ENCODE data around the gene TTC21A.

TTC21A gene

GRCh38 chr3:39098473-39099000 lies 8.9 kb upstream of the TTC21A start:
- H3K9ac ChIP-seq (ENCODE audit: low read depth in 1 of 2, low read length in 2 of 2), result no peak overlapping the region

GRCh38 chr3:39099242-39099641 lies 8.2 kb upstream of the TTC21A start:
- Histone ChIP-seq H3K4me1 (ENCODE audit: control insufficient read depth in 2 of 2, insufficient read depth in 2 of 2, low read length in 2 of 2) (peaks cover 0 to 5% of the 10 kb centered on the region in 2 donors), H3K36me3 (ENCODE audit: control insufficient read depth in 2 of 2, insufficient read depth in 2 of 2, low read length in 2 of 2) (peaks cover 63 to 68% of the 10 kb centered on the region in 2 donors), H3K9ac (ENCODE audit: low read depth in 1 of 2, low read length in 2 of 2) (no peak overlapping the region), H3K4me3 (ENCODE audit: low read length in 2 of 2) (no peak overlapping the region), H3K9me3 (ENCODE audit: control insufficient read depth in 2 of 2, low read length in 2 of 2) (no peaks in the 10 kb centered on the region), H3K27me3 (ENCODE audit: control insufficient read depth in 2 of 2, insufficient read depth in 2 of 2, low read length in 2 of 2) (no peaks in the 10 kb centered on the region), H3K27ac (ENCODE audit: low read depth in 2 of 2, low read length in 2 of 2) (no peak overlapping the region)

More at GRCh38 chr3:39098473-39099000, 8.9 kb upstream of the TTC21A start:
- H3K9me3 ChIP-seq (ENCODE audit: control insufficient read depth in 2 of 2, low read length in 2 of 2), result no peaks in the 10 kb centered on the region
- H3K27me3 ChIP-seq (ENCODE audit: control insufficient read depth in 2 of 2, insufficient read depth in 2 of 2, low read length in 2 of 2), result no peaks in the 10 kb centered on the region
- H3K4me3 ChIP-seq (ENCODE audit: low read length in 2 of 2), result no peak overlapping the region
- H3K36me3 ChIP-seq (ENCODE audit: control insufficient read depth in 2 of 2, insufficient read depth in 2 of 2, low read length in 2 of 2), result peaks cover 68 to 74% of the 10 kb centered on the region in 2 donors
- peaks cover 0 to 5% of the 10 kb centered on the region in 2 donors for H3K4me1 ChIP-seq (ENCODE audit: control insufficient read depth in 2 of 2, insufficient read depth in 2 of 2, low read length in 2 of 2)
- no peak overlapping the region for H3K27ac ChIP-seq (ENCODE audit: low read depth in 2 of 2, low read length in 2 of 2)

GRCh38 chr3:39099738-39100499 lies 7.6 kb upstream of the TTC21A start:
- H3K4me3 ChIP-seq (ENCODE audit: low read length in 2 of 2), result no peak overlapping the region
- no peak overlapping the region for H3K9ac ChIP-seq (ENCODE audit: low read depth in 1 of 2, low read length in 2 of 2)
- H3K4me1 ChIP-seq (ENCODE audit: control insufficient read depth in 2 of 2, insufficient read depth in 2 of 2, low read length in 2 of 2), result peaks cover 2 to 9% of the 10 kb centered on the region in 2 donors
- no peak overlapping the region for H3K27ac ChIP-seq (ENCODE audit: low read depth in 2 of 2, low read length in 2 of 2)
- H3K9me3 ChIP-seq (ENCODE audit: control insufficient read depth in 2 of 2, low read length in 2 of 2), result no peaks in the 10 kb centered on the region
- H3K36me3 ChIP-seq (ENCODE audit: control insufficient read depth in 2 of 2, insufficient read depth in 2 of 2, low read length in 2 of 2), result peaks cover 56 to 61% of the 10 kb centered on the region in 2 donors
- H3K27me3 ChIP-seq (ENCODE audit: control insufficient read depth in 2 of 2, insufficient read depth in 2 of 2, low read length in 2 of 2), result no peaks in the 10 kb centered on the region

GRCh38 chr3:39100500-39100886 lies 7.0 kb upstream of the TTC21A start:
- Histone ChIP-seq H3K36me3 (ENCODE audit: control insufficient read depth in 2 of 2, insufficient read depth in 2 of 2, low read length in 2 of 2) (peaks cover 55 to 56% of the 10 kb centered on the region in 2 donors), H3K9ac (ENCODE audit: low read depth in 1 of 2, low read length in 2 of 2) (no peak overlapping the region), H3K27ac (ENCODE audit: low read depth in 2 of 2, low read length in 2 of 2) (no peak overlapping the region), H3K4me3 (ENCODE audit: low read length in 2 of 2) (no peak overlapping the region), H3K9me3 (ENCODE audit: control insufficient read depth in 2 of 2, low read length in 2 of 2) (no peaks in the 10 kb centered on the region), H3K4me1 (ENCODE audit: control insufficient read depth in 2 of 2, insufficient read depth in 2 of 2, low read length in 2 of 2) (peaks cover 8 to 15% of the 10 kb centered on the region in 2 donors), H3K27me3 (ENCODE audit: control insufficient read depth in 2 of 2, insufficient read depth in 2 of 2, low read length in 2 of 2) (no peaks in the 10 kb centered on the region)

DNA sequence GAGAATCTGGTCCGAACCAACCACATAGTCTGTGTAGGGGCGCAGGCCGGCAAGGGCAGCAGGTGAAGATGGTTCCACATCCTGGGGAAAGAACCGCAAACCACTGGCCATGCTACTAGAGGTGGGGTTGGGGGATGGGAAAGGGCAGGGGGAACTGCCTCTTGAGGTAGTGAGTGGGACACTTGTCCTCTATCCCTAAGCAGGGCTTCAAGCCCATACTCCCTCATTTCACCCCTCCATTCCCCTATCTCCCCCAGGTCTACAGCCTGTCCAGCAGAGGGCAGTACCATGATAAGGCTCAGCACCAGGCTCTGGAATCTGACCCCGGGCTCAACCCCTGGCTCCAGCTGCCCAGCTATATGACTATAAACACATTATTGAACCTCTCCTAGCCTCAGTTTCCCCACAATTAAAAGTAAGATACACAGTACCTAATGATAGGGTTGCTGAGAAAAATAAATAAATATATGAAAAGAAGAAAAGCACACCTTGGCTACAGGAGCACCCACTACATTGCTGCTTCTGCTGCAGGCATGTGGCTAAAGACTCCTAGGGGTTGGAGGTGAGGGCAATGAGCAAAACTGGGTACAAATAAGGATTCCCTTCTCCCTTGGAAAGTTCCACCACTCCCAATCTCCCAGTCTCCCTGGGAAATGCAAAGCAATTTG lies 6.3 kb upstream of the TTC21A start:
- H3K9ac ChIP-seq (ENCODE audit: low read depth in 1 of 2, low read length in 2 of 2), result no peak overlapping the region
- no peak overlapping the region for H3K4me3 ChIP-seq (ENCODE audit: low read length in 2 of 2)
- no peaks in the 10 kb centered on the region for H3K27me3 ChIP-seq (ENCODE audit: control insufficient read depth in 2 of 2, insufficient read depth in 2 of 2, low read length in 2 of 2)
- peaks cover 50 to 51% of the 10 kb centered on the region in 2 donors for H3K36me3 ChIP-seq (ENCODE audit: control insufficient read depth in 2 of 2, insufficient read depth in 2 of 2, low read length in 2 of 2)
- H3K27ac ChIP-seq (ENCODE audit: low read depth in 2 of 2, low read length in 2 of 2), result no peak overlapping the region
- no peaks in the 10 kb centered on the region for H3K9me3 ChIP-seq (ENCODE audit: control insufficient read depth in 2 of 2, low read length in 2 of 2)
- peaks cover 14 to 20% of the 10 kb centered on the region in 2 donors for H3K4me1 ChIP-seq (ENCODE audit: control insufficient read depth in 2 of 2, insufficient read depth in 2 of 2, low read length in 2 of 2)

DNA sequence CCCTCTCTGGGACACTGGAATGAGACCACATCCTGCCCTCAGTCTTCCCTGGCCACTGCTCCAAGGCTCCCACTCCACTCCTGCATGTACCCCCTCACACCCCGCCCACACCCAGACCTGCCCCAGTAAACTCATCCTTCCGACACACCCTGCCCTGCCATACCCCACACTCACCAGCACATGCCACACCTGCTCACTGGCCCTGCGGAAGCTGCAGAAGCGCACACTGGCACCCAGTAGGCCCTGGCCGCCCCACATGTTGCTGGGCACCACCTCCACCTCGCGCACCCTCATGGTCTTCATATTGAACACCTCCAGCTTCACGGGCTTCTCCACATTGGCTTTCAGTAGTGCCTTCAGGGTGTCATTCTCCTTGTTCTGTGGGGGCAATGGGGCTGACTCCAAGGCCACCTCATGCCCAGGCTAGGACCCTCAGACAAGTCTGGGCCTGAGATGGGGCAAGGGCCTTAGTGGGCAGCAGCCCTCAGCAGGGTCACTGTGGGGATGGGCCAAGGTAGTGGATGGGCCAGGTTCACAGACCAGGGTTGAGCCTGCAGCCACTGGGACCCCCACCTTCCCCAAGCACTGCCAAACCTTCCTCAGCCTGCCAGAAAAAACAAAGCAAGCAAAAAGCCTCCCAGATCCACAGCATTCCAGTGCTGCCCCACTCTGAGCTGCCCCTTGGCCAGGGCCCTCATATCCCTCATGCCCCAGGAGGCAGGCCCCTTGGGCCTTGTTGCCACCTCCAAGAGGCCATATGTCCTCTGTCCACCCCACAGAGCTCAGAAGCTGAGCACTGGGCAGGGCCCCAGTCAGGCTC lies 4.8 kb upstream of the TTC21A start:
- Histone ChIP-seq H3K9ac (ENCODE audit: low read depth in 1 of 2, low read length in 2 of 2) (no peak overlapping the region), H3K9me3 (ENCODE audit: control insufficient read depth in 2 of 2, low read length in 2 of 2) (no peaks in the 10 kb centered on the region), H3K4me3 (ENCODE audit: low read length in 2 of 2) (no peak overlapping the region), H3K27ac (ENCODE audit: low read depth in 2 of 2, low read length in 2 of 2) (no peak overlapping the region), H3K36me3 (ENCODE audit: control insufficient read depth in 2 of 2, insufficient read depth in 2 of 2, low read length in 2 of 2) (peaks cover 37 to 38% of the 10 kb centered on the region in 2 donors), H3K4me1 (ENCODE audit: control insufficient read depth in 2 of 2, insufficient read depth in 2 of 2, low read length in 2 of 2) (peaks cover 19 to 26% of the 10 kb centered on the region in 2 donors), H3K27me3 (ENCODE audit: control insufficient read depth in 2 of 2, insufficient read depth in 2 of 2, low read length in 2 of 2) (no peaks in the 10 kb centered on the region)

- H3K36me3 ChIP-seq (ENCODE audit: control insufficient read depth in 2 of 2, insufficient read depth in 2 of 2, low read length in 2 of 2), result peaks cover 31 to 32% of the 10 kb centered on the region in 2 donors
- no peak overlapping the region for H3K9ac ChIP-seq (ENCODE audit: low read depth in 1 of 2, low read length in 2 of 2)
- H3K27ac ChIP-seq (ENCODE audit: low read depth in 2 of 2, low read length in 2 of 2), result no peak overlapping the region
- peaks cover 24 to 29% of the 10 kb centered on the region in 2 donors for H3K4me1 ChIP-seq (ENCODE audit: control insufficient read depth in 2 of 2, insufficient read depth in 2 of 2, low read length in 2 of 2)
- no peak overlapping the region for H3K4me3 ChIP-seq (ENCODE audit: low read length in 2 of 2)
- no peaks in the 10 kb centered on the region for H3K27me3 ChIP-seq (ENCODE audit: control insufficient read depth in 2 of 2, insufficient read depth in 2 of 2, low read length in 2 of 2)
- no peaks in the 10 kb centered on the region for H3K9me3 ChIP-seq (ENCODE audit: control insufficient read depth in 2 of 2, low read length in 2 of 2)
Measured at GRCh38 chr3:39103324-39103693, 4.2 kb upstream of the TTC21A start.

DNA sequence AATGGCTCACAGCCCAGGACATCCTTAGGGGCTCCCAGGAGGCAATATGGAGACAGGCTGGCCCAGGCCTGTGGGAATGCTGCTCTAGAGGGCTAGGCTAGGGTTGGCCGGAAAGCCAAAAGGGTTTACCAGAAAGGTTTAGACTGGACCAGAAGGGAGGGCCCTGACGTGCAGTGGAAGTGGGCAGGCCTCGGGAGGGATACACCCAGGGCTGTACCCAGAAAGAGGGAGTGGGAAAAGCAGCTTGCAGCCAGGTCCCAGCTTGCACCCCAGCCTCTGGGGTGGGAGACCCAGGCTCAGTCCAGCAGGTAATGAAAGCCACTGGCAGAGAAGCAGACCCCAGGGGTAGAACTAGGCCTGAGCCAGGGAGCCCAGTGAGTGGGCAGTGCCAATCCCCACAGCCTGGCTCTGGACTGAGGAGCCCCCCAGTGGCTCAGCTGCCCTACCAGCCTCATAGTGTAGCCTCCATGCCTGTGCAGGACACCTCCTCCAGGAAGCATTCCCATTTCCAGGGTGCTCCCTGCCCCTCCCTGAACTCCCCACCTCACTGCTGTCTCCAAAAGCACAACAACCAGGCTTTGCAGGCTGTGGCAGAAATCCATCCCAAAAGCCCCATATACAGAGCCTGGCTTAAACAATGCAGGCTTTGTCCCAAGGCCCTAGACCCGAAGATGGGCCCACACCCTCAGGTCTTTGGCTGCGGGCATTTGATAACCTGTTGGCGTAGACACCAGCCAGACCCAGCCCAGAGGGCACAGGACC lies 3.5 kb upstream of the TTC21A start:
- Histone ChIP-seq H3K36me3 (ENCODE audit: control insufficient read depth in 2 of 2, insufficient read depth in 2 of 2, low read length in 2 of 2) (peaks cover 24 to 25% of the 10 kb centered on the region in 2 donors), H3K9me3 (ENCODE audit: control insufficient read depth in 2 of 2, low read length in 2 of 2) (no peaks in the 10 kb centered on the region), H3K9ac (ENCODE audit: low read depth in 1 of 2, low read length in 2 of 2) (no peak overlapping the region), H3K4me1 (ENCODE audit: control insufficient read depth in 2 of 2, insufficient read depth in 2 of 2, low read length in 2 of 2) (peaks cover 26 to 29% of the 10 kb centered on the region in 2 donors), H3K27me3 (ENCODE audit: control insufficient read depth in 2 of 2, insufficient read depth in 2 of 2, low read length in 2 of 2) (no peaks in the 10 kb centered on the region), H3K4me3 (ENCODE audit: low read length in 2 of 2) (no peak overlapping the region), H3K27ac (ENCODE audit: low read depth in 2 of 2, low read length in 2 of 2) (no peak overlapping the region)

- Histone ChIP-seq H3K9ac (ENCODE audit: low read depth in 1 of 2, low read length in 2 of 2) (peak overlapping the region in 1 of 2 donors; percentile 24), H3K4me3 (ENCODE audit: low read length in 2 of 2) (peak overlapping the region in 1 of 2 donors; percentile 90), H3K4me1 (ENCODE audit: control insufficient read depth in 2 of 2, insufficient read depth in 2 of 2, low read length in 2 of 2) (peaks cover 26 to 29% of the 10 kb centered on the region in 2 donors), H3K27ac (ENCODE audit: low read depth in 2 of 2, low read length in 2 of 2) (no peak overlapping the region), H3K9me3 (ENCODE audit: control insufficient read depth in 2 of 2, low read length in 2 of 2) (no peaks in the 10 kb centered on the region), H3K27me3 (ENCODE audit: control insufficient read depth in 2 of 2, insufficient read depth in 2 of 2, low read length in 2 of 2) (no peaks in the 10 kb centered on the region), H3K36me3 (ENCODE audit: control insufficient read depth in 2 of 2, insufficient read depth in 2 of 2, low read length in 2 of 2) (peaks cover 13 to 14% of the 10 kb centered on the region in 2 donors)
Measured at GRCh38 chr3:39104961-39105686, 2.4 kb upstream of the TTC21A start.
